GM21381 (cell line): ENCODE results near the gene RANBP9.

Experiments
- ATAC-seq: cut with Tn5 transposase; IDR thresholded peaks from one replicate; pipeline ENCODE4 v1.9.1; 2021; ENCODE audit warnings: mild to moderate bottlenecking, moderate library complexity; ENCODE audit not compliant: unreplicated experiment

RANBP9 gene

DNA sequence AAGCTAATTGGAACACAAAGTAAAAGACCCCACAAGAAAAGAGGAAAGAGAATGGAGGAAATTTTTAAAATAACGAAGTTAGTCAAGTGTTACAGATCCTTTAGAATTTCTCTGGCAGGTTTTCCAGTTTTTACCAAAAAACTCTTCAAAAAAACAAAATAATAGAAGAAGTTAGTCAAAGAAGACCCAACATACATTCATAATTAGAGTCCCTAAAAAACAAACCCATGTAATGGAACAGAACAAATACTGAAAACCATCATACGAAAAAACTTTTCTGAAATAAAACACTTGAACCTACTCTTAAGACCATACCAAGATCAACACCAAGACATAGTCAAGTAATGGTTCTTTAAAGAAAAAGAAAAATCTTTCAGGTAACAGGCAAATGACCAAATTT is 31.6 kb downstream of the RANBP9 start:
- ATAC-seq = no peak

DNA sequence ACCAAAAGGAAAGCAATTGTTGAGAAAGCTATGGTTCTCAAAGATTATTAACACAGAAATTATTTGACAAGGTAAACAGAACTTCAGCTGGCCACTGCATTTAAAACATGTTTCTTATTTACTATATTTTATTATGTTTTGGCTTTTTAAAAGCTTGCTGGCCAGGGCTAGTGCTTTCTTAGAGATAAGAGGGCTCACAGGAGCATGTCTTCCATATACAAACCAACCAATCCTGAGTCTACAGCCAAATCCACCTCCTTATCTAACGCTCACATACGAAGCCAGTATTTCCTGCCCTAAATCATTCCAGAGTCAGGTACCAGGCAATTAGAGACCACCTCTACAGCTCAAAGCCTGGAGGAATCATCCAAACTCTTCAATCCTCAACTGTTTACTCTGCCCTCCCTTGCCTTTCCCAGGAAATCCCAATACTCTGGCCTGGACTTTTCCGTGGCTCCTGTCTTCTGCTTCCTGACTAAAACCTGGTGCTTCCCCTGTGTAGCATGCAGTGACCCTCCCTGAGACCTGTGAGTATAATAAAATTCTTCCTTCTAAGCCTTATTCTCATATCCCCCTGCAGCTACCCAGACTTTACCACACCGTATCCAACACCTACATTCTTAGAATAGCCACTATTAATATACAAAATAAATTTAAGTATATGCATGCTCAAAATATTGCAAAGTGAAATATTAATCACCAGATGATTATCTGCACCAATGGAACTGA is 33.2 kb downstream of the RANBP9 start:
- ATAC-seq = no peak

DNA sequence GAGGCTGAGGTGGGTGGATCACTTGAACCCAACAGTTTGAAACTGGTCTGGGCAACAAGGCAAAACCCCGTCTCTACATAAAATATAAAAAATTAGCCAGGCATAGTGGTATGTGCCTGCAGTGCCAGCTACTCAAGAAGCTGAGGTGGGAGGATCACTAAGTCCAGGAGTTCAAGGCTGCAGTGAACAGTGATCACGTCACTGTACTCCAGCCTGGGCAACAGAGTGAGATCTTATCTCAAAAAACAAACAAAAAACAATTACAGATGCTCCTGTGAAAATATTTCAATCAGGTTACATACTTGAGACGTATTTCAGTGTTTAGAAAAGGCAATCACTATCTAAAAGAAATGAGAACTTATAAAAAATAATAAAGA is 33.8 kb downstream of the RANBP9 start:
- ATAC-seq = no peak

DNA sequence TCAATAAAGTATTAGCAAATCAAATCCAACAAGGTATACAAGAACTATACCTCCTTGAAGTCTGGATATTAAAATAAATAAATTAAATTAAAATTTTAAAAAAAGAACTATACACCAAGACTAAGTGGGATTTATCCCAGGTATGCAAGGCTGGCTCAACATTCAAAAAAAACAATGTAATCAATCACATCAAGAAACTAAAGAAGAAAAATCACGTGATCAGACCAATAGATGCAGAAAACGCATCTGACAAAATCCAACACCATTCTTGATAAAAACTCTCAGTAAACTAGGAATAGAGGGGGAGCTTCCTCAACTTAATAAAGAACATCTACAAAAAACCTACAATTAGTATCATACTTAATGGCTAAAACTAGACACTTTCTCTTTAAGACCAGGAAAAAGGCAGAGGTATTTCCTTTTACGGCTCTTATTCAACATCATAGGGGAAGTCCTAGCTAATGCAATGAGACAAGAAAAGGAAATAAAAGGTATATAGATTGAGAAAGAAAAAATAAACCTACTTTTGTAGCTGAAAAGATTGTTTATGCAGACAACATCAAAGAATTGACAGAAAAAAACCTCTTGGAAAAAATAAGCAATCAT is 35.0 kb downstream of the RANBP9 start:
- ATAC-seq = no peak

DNA sequence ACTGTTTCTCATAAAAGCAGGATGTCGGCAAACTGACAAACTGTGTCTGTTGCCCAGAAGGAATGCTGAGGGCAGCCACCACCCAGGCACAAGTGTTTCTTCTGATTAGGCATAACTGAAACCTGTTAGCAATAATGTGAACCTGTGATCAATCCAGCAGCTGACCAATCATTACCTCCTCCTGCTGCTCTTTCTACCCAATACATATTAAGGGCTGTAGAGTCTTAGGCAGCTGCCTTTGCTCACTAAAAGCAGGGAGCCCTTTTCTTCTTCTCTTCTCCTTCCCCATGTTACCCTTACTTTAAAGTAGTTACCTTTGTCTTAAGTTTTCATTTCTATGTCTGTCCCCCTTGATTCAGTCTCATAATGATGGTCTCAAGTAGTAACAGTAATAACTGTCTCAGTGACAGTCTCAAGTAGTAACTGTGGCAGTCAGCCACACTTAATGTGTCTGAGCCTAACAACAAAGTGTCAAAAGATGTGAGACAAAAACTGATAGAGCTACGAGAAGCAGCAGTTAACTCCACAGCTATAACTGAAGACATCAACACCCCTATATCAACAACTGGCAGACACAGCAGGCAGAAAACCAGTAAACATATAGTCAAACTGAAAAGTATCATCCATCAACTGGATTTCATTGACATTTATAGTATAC is 37.0 kb downstream of the RANBP9 start:
- no peak for ATAC-seq

DNA sequence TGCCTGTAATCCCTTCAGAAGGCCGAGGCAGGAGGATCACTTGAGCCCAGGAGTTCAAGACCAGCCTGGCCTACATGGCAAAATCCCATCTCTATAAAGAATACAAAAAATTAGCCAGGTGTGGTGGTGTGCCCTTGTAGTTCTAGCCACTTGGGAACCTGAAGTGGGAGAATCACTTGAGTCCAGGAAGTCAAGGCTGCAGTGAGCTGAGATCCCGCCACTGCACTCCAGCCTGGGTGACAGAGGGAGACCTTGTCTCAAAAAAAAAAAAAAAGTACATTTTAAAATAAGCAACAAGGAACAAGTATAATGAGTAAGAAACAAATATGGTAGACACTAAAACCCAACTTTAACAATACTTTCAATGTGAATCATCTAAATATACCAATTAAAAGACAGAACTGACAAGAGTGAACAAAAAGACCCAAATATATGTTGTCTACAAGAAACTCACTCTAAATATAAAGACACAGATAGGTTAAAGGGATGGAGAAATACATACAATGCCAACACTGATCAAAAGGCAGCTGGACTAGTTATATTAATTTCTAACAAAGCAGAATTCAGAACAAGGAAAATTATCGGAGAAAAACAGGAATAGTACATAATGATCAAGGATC is 37.7 kb downstream of the RANBP9 start:
- no peak for ATAC-seq

DNA sequence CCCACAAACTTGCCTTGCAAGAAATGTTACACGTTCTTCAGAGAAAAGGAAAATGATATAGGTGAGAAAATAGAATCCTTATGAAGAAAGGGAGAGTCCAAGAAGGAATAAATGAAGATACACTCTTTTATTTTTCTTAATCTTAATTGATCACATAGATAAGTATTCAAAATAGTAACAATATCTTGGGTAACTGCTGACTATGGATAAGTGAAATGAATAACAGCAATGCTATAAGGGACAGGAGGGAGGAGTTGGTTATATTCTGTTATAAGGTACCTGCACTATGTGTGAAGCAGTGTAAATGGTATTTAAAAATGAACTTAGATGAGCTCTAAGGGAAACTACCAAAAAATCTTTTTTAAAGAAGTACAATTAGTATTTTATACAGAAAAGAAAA is 38.3 kb downstream of the RANBP9 start:
- ATAC-seq = no peak

DNA sequence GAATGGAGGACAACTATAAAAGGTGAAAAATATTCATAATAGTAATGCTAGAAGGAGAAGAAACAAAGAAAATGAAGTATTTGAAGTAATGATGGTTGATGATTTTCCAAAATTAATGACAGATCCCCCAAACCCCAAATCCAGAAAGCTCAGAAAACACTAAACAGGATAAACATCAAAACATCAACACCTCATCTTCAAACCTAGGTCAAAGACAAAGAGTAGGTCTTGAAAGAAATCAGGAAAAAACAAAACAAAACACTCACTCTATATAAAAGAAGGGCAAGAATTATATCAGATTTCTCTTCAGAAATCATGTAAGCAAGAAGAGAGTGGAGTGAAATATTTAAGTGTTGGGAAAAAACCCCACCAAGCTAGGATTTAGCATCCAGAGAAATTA is 38.7 kb downstream of the RANBP9 start:
- no peak for ATAC-seq

DNA sequence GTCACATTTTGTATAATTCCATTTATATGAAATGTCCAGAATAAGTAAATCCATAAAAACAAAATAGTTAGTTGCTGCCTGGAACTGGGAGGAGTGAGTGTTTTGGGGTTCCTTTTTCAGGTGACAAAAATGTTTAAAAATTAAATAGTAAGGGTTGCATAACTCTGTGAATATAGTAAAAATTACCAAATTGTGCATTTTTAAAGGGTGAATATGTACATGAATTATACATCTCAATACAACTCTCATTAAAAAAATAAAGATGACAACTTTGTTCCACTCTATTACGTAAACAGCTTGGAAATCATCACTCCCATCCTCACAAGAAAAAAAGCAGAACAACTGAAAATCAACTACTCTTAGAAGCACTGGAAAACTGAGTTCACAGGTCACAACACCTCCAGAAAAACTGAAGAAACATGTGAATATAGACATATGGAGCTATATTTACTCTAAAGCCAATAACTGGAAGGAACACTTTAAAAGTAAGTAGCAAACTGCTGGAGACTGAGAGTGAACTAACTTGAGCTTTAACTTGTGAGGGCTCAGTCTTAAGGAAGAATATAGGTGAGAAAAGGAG is 40.0 kb downstream of the RANBP9 start:
- ATAC-seq = no peak

DNA sequence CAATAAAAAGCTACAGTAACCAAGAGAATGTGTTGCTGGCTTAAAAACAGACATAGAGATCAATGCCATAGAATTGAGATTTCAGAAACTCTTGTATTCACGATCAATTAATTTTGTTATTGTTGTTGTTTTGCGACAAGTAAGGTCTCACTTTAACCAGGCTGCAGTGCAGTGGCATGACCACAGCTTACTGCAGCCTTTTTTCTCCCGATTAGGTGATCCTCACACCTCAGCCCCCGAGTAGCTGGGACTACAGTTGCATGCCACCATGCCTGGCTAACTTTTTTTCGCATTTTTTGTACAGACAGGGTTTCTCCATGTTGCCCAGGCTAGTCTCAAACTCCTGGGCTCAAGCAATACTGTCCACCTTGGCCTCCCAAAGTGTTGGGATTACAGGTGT is 42.2 kb downstream of the RANBP9 start:
- no peak for ATAC-seq

DNA sequence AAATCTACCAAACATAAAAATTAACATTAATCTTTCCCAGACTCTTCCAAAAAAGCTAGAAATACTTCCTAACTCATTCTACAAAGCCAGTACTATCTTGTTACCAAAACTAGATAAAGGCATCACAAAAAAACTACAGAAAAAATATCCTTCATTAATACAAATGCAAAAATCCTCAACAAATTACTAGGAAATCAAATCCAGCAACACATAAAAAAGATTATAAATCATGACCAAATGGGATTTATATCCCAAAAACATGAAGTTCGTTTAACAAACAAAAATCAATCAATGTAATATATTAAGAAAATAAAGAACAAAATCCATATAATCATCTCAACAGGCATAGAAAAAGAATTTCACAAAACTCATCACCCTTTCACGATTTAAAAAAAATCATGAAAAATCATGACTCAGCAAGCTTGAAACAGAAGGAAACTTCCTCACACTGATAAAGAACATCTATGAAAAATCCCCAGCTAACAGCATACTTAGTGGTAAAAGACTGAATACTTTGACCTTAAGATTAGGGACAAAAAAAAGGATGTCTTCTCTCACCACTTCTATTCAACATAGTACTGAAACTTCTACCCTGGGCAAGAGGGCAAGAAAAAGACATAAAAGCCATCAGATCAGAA is 43.2 kb downstream of the RANBP9 start:
- peak; percentile 56 for ATAC-seq

DNA sequence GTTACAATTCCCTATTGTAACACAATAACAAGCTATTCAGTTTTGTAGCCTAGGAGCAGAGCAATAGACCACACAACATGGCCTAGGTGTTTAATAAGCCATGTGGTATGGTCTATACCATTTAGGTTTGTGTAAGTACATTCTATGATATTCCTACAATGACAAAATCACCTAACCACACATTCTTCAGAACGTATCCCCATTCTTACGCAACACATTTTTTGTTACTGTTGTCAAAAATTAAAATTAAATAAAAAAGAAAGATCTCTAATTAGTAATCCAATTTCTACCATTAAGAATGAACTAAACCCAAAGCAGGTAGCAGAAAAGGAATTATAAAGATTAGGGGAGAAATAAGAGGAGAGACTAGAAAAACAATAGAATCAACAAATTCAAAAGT is 44.0 kb downstream of the RANBP9 start:
- ATAC-seq = no peak

DNA sequence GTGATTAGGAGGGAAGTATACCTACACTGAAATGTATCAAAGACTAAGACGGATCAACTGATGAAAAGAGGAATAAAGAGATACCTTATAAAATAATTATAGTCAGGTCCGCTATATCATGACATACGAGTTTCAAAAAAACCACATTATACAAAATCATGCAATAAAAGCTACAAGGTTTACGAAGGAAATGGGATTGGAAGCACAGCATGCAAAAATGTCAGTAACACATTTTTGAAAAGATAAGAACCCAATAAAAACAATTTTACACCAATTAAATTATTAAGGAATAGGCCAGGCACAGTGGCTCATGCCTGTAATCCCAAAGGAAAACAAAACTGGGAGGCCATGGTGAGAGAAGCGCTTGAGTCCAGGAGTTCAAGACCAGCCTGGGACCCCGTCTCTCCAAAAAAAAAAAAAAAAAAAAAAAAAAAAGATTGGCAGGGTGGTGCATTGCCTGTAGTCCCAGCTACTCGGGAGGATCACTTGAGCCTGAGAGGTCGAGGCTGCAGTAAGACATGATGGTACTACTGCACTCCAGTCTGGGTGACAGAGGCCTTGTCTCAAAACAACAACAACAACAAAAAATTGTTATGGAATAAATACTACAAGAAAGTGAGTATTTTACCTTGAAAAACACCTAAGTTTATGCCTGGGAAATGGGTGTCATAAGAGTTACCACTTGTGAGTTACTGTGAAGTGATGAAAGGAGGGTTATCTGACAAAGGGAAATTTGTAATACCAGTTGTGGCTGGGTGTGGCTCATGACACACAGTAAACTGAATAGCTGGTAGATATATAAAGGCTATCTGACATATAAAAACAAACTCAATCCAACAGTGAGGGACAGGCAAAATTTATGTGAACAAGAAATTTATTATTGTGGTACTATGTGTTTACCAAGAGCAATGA is 45.2 kb downstream of the RANBP9 start:
- ATAC-seq = no peak

DNA sequence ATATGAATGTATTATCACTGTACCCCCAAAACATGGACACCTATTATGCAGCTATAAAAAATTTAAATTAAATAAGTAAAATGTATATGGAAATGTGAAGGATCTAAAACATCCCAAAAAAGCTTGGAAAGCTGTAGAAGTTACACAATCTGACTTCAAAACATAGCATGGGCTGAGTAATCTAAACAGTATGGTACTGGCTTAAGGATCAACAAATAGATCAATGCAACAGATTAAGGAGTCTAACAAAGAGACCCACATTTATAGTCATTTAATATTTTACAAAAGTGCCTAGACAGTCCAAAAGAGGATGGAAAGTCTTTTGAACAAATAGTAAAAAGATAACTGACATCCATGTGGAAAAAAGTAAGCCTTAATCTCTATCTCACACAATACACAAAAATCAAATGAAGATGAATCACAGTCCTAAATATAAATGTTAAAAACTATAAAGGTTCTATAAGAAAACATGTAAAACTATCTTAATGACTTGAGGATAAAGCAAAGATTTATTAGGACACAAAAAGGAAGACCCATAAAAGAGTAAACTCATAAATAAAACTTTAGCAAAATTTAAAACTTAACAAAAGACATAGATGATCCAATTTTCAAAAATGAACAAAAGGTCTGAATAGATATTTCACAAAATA is 46.8 kb downstream of the RANBP9 start:
- ATAC-seq = no peak

DNA sequence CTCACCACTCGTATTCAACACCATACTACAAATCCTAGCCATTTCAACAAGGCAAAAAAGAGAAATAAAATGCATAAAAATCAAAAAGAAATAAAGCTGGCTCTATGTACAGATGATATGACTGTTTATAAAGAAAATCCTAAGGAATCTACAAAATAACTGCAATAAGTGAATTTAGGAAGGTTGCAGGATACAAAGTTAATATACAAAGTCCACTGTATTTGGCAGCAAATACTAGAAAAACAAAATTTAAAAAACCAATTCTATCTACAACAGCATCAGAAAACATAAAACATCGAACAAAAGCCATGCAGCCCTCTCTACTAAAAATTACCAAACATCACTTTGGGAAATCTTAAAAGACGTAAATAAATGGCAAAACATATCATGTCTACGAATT is 47.6 kb downstream of the RANBP9 start:
- no peak for ATAC-seq

DNA sequence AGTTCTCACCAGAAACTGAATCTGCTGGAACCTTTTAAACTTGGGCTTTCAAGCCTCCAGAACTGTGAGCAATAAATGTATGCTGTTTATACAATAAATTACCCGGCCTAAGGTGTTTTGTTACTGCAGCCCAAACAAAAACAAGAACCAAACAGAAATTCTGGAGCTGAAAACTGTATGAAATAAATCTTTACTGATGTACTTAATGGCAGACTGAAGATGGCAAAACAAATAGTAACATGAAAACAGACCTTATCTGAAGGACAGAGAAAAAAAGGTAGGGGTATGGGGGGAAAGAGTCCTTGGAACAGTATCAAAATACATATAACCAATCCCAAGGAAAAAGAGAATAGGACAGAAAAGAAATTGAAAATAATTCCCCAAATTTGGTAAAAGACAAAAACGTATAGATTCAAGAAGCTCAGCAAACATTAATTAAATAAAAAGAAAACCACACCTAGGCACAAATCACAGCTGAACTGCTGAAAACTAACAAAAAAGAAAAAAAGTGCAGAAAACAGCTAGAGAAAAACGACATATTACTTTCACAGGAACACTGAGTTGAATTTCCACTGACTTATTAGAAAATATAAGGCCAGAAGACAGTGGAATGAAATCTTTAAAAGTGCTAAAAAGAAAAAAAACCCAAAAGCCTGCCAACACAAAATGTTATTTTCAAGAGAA is 48.8 kb downstream of the RANBP9 start:
- ATAC-seq = no peak

DNA sequence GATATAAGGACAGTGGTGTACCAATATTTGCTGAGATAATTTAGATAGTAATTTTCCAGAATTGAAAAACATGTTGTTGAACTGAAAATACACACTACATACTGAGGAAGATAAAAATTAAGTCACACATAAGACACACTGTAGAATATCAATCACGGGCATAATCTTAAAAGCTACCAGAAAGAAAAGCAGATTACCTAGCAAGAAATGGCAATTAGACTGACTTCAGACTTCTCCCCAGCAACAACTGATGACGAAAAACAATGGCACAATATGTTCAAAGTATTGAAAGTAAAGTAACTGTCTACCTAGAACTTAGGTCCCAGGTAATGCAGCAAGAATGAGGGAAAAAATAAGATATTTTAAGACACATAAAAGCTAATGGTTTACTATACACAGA is 50.0 kb downstream of the RANBP9 start:
- ATAC-seq = no peak

DNA sequence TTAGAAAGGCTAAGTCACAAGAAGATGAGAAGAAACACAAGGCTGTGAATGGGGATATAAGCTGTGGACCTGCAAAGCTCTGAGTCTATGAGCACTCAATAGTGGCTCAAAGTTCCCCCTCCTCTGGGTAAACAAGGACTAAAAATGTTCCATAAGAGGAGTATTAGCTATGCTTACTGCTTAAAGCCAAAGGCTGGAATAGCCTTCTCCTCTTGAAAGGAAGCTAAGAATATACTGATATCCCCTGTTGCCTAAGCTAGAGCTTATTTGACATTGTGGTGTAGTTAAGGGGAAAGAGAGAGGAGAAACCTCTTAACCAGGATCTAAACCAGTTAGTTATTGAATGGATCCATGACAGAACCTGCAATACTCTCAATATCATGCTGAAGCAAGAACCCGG is 50.7 kb downstream of the RANBP9 start:
- ATAC-seq = no peak

DNA sequence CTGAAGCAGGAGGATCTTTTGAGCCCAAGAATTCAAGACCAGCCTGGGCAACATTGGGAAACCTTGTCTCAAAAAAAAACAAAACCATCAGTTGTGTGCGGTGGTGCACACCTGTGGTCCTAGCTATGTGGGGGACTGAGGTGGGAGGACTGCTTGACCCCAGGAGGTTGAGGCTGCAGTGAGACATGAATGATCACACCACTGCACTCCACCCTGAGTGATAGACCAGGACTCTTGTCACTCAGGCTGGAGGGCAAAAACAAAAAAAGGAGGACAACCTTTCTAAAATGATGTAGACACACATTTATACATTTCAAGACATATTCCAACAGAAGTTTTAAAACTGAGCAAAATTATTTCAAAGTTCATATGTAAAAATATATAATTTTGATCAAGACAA is 51.4 kb downstream of the RANBP9 start:
- no peak for ATAC-seq
